Right lung (tissue), 5 donors: ENCODE measurements around the gene ETDC. TPM values are rescaled to one million over a fixed set of nuclear protein-coding genes. Genes with fewer than 3 reads are reported as not detected.

Source experiments
- DNase-seq, 2 donors: peaks; one replicate each; pipeline ENCODE4 v3.0.0-alpha.2; 2013
- polyA plus RNA-seq, 5 donors: library from polyadenylated mRNA; unstranded; fragments of 120-200 nt; gene quantifications; one replicate each; pipeline versions ENCODE4 v1.2.1 to v1.2.3, GENCODE V29; 2013; ENCODE audit warnings: inconsistent platforms in 1 of 5, low replicate concordance in 1 of 5; ENCODE audit not compliant: insufficient read length in 5 of 5, insufficient read depth in 1 of 5

Gene ETDC
- polyA plus RNA-seq, 5 donors, result 0.69 TPM; not detected in 4

DNA sequence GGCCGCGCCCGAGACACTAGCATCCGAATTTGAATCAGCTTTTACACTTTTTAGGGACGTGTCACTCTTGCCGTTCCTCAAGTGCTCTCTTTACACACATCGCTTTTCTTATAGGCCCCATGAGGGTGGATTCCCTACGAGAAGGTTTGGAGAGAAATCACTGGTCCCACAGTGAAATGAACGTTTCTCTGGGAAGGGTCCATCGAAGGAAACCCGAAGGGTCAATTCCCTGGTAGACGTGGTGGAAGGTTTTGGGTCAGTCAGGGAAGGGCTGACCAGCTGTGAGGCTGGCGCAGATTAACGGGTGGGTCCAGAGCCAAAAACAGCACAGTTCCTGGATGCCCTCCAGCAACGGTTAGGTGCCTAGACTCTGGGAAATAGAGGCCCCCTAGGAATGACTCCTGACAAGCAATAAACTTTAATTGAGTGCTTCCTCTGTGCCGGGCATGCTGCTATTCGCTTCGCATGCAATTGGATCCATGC lies 35.9 kb downstream of the ETDC start:
- peak in 1 of 2 donors; percentile 31 for DNase-seq

DNA sequence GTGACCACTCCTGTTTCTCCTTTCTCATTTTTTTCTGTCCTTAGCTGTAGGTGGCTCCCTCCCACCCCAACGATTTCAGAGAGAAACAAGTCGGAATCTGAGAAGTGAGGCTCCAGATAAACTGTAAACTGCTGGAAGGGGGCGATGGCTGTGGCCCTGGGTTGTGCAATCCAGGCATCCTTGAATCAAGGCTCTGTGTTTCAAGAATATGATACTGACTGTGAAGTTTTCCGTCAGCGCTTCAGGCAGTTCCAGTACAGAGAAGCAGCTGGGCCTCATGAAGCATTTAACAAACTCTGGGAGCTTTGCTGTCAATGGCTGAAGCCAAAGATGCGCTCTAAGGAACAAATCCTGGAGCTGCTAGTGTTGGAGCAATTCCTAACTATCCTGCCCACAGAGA lies 37.7 kb downstream of the ETDC start:
- DNase-seq, result no peak

DNA sequence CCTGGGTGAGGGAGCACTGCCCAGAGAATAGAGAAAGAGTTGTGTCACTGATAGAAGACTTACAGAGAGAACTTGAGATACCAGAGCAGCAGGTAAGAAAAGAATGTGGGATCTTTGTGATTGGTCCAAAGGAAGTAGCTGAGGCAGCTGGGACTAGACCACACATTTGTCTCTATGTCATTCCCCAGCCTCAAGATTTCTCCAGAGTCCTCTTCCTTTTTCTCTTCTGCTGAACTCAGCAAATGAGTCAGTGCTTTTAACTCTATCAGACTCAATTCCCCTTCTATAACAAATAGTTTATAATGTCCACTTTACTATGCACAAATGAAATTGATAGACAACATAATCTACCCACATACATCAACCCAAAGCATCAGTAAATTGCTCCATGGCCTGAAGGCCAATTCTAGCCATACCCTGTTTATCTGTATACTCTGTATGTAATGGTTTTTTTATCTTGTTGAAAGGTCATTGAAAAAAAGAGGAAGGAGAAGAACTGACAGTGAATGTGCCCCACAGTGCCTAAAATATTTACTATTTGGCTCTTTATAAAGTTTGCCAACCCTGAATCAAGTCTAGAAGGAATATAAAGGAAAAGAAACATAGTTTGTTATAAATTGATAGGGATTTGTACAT lies 38.2 kb downstream of the ETDC start:
- no peak for DNase-seq

DNA sequence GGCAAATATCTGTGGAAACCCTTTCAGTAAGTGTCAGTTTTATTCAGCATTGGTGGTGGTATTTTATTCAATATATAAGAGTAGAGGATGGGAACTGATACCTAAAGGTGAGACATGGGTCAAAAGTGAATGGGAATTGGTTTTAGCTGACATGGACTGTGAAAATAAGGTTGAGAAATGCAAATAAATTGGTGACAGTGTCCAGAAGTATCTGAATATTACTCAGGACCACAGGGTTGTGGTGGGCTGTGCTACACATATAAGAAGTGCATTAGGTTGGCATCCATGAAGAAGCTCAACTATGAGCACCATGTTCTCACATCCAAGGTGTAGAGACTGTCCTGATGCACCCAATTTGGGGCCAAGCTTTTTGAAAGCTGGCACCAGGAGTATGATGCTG lies 45.0 kb downstream of the ETDC start:
- DNase-seq, result no peak

Other genes with a start within 250 kb of the ETDC start
- 1 to 10 TPM; 3.6 to 5.0 (median 4.3) TPM for gene SMIM10L2B, start 210.8 kb upstream of the ETDC start, polyA plus RNA-seq
- under 1 TPM in 4 of 5 donors, not detected in 1; 0.19 to 0.51 (median 0.39) TPM for gene ETDB, start 189.0 kb upstream of the ETDC start, polyA plus RNA-seq
- gene CT55, start 138.1 kb upstream of the ETDC start, polyA plus RNA-seq, result under 1 TPM in 3 of 5 donors, not detected in 2; 0.13 to 0.50 (median 0.33) TPM
- gene ETDA, start 57.4 kb upstream of the ETDC start, polyA plus RNA-seq, result under 1 TPM; 0.21 to 0.75 (median 0.33) TPM
- gene ZNF75D, start 34.6 kb downstream of the ETDC start, polyA plus RNA-seq, result 10 to 100 TPM; 22.6 to 28.9 (median 28.7) TPM
- 10 to 100 TPM in 4 of 5 donors, 1 to 10 TPM in 1; 9.1 to 16.7 (median 11.6) TPM for gene ZNF449, start 35.3 kb downstream of the ETDC start, polyA plus RNA-seq
- 1 to 10 TPM; 6.2 to 9.6 (median 7.6) TPM for gene SMIM10L2A, start 112.5 kb downstream of the ETDC start, polyA plus RNA-seq
- gene INTS6L, start 211.2 kb downstream of the ETDC start, polyA plus RNA-seq, result 10 to 100 TPM; 28.3 to 43.4 (median 38.5) TPM